Ascending aorta (tissue), 2 donors: ENCODE results near the gene POLR1A. TPM values are rescaled to one million over a fixed set of nuclear protein-coding genes. Genes with fewer than 3 reads are reported as not detected.

Source experiments
- DNase-seq, 2 donors: peaks; one replicate each; pipeline ENCODE4 v3.0.0-alpha.2; 2019; ENCODE audit warnings: low spot score in 2 of 2
- H3K27ac ChIP-seq, 2 donors: fragments of 200-600 bp; sonication (generic); one replicate each; pipeline ENCODE4 v1.5.1; 2016 to 2017; ENCODE audit warnings: mild to moderate bottlenecking in 1 of 2
- H3K27me3 ChIP-seq: fragments of 200-600 bp; sonication (generic); one replicate; pipeline ENCODE4 v1.5.1; 2017
- H3K36me3 ChIP-seq, 2 donors: fragments of 200-600 bp; sonication (generic); one replicate each; pipeline ENCODE4 v1.5.1; 2016
- H3K4me1 ChIP-seq, 2 donors: fragments of 200-600 bp; sonication (generic); one replicate each; pipeline ENCODE4 v1.5.1; 2016 to 2017; ENCODE audit warnings: mild to moderate bottlenecking in 1 of 2
- H3K4me3 ChIP-seq, 2 donors: fragments of 200-600 bp; sonication (generic); one replicate each; pipeline ENCODE4 v1.5.1; 2016 to 2017; ENCODE audit warnings: mild to moderate bottlenecking in 1 of 2
- H3K9me3 ChIP-seq, 2 donors: fragments of 200-600 bp; sonication (generic); one replicate each; pipeline ENCODE4 v1.5.1; 2016
- intact Hi-C: fragments of 100-400 bp; cut with DNase I; formaldehyde crosslinking; loops from one replicate; pipeline ENCODE4 v1.15.1; 2023
- total RNA-seq: library from RNA; depleted of rRNA; stranded (reverse); fragments of >200 nt; gene quantifications from one replicate; pipeline ENCODE4 v1.1.0, GENCODE V29; 2016
- TF ChIP-seq, protein P1 (sequence below), 3 experiments: fragments of 200-600 bp in 2 of 3; fragments of 450-650 bp in 1 of 3; sonication (generic) in 2 of 3; IDR thresholded peaks; one replicate each; pipeline ENCODE4 v1.5.1; 2016 to 2019; ENCODE audit warnings: antibody characterized with exemption in 3 of 3, mild to moderate bottlenecking in 1 of 3, moderate library complexity in 1 of 3

The POLR1A gene
- total RNA-seq, 1 donor from 2014 or later = 8.0 TPM

DNA sequence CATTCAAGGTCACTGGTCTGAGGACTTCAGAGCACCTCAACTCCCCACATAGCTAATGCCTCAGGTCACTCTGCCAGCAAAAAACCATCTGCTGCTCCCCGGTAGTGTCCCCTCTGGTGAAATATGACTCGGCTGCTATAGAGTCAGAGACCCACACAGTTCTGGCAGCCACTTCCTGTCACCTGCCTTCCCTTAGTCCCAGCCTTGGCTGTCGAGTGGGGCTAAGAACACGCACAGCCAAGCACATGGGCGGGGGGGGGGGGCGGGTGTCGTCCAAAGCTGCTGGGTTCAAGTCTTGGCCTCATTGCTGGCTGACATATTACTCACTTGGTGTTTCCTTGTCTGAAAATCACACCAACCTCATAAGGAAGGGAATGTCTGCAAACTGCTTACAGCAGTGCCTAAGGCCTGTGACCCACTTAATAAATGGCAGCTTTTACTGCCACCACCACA is 37.5 kb downstream of the POLR1A start:
- TF ChIP-seq, protein P1, sequence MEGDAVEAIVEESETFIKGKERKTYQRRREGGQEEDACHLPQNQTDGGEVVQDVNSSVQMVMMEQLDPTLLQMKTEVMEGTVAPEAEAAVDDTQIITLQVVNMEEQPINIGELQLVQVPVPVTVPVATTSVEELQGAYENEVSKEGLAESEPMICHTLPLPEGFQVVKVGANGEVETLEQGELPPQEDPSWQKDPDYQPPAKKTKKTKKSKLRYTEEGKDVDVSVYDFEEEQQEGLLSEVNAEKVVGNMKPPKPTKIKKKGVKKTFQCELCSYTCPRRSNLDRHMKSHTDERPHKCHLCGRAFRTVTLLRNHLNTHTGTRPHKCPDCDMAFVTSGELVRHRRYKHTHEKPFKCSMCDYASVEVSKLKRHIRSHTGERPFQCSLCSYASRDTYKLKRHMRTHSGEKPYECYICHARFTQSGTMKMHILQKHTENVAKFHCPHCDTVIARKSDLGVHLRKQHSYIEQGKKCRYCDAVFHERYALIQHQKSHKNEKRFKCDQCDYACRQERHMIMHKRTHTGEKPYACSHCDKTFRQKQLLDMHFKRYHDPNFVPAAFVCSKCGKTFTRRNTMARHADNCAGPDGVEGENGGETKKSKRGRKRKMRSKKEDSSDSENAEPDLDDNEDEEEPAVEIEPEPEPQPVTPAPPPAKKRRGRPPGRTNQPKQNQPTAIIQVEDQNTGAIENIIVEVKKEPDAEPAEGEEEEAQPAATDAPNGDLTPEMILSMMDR (IDR thresholded peaks at IDR 0.05) = no peak
- DNase-seq = no peak
- Histone ChIP-seq H3K36me3 (peaks cover 15 to 34% of the 10 kb centered on the region in 2 donors), H3K27ac (no peak overlapping the region), H3K9me3 (peaks cover 0 to 5% of the 10 kb centered on the region in 2 donors), H3K27me3 (no peaks in the 10 kb centered on the region), H3K4me3 (no peak overlapping the region), H3K4me1 (peaks cover 8 to 23% of the 10 kb centered on the region in 2 donors)
- intact Hi-C loops = no loop called here

DNA sequence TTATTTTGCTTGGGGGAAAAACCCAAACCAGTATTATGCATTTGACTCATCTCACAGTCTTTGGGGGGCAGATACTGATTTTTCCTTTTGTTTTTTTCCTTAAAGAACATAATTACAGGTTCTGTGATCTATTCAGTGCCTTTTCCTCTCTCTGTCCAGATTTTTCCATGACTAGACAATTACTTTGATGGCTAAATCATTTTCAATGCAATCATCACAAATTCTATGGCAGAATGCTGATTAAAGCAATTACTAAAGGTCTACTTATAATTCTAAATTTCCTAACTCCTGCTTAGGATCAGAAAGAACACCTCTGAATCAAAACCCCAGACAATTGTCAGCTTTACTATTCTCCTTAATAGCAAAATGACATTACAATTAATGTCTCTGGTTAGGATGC is 38.8 kb downstream of the POLR1A start:
- Histone ChIP-seq H3K27ac (no peak overlapping the region), H3K9me3 (peaks cover 0 to 12% of the 10 kb centered on the region in 2 donors), H3K27me3 (no peaks in the 10 kb centered on the region), H3K4me1 (peaks cover 1 to 12% of the 10 kb centered on the region in 2 donors), H3K36me3 (peaks cover 15 to 34% of the 10 kb centered on the region in 2 donors), H3K4me3 (no peak overlapping the region)
- TF ChIP-seq, protein P1 (IDR thresholded peaks at IDR 0.05) = no peak
- intact Hi-C loops = no loop called here
- no peak for DNase-seq

DNA sequence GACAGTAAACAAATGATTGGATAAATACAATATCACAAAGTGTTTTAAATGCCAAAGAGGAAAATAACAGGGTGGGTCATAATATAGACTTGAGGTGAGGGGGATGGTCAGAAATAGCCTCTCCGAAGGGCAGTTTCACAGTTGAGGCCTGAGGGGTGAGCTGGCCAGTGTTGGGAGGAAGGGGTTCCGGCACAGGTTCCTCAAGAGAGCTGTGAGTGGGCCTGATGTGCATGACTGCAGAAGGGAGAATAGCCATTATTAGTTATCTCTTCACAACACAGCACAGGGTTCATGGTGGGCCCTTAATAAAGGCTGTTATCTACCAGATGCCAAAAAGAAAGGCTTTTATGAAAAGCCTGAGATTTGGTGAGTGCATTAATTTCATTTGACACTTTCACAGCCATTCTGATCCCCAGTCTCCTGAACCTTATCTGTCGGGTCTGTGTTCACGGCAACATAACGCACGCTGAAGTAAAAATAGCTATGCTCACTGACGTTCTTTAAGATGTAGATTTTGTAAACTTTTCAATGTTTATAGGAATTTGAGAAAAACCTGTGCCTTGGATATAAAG is 39.6 kb downstream of the POLR1A start:
- no peak overlapping the region for H3K4me3 ChIP-seq
- H3K36me3 ChIP-seq = peaks cover 15 to 34% of the 10 kb centered on the region in 2 donors
- H3K9me3 ChIP-seq = peaks cover 0 to 12% of the 10 kb centered on the region in 2 donors
- TF ChIP-seq, protein P1 (IDR thresholded peaks at IDR 0.05) = no peak
- peak overlapping the region; percentile 48 to 58 for H3K27ac ChIP-seq
- peaks cover 0 to 16% of the 10 kb centered on the region in 2 donors for H3K4me1 ChIP-seq
- no peaks in the 10 kb centered on the region for H3K27me3 ChIP-seq
- intact Hi-C loops = no loop called here
- DNase-seq = peak in 1 of 2 donors; percentile 51

DNA sequence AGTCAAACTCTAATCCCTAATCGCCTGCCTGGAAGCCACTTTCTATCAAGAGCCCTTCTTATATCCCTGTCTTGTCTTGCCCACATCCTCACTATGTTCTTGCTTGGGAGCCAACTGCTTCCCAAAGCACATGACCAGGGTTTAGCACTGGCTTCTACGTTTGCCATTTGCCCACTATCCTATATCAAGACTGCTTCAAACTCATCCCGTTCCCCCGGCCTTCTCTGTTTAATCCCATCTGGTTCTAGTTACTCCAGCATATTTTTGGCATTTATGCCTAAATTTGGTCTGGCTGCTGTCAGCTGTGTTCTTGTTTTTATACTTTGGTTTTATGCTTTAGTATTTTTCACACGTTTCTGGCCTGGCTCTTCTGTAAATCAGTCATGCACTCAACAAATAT is 40.2 kb downstream of the POLR1A start:
- DNase-seq = no peak

DNA sequence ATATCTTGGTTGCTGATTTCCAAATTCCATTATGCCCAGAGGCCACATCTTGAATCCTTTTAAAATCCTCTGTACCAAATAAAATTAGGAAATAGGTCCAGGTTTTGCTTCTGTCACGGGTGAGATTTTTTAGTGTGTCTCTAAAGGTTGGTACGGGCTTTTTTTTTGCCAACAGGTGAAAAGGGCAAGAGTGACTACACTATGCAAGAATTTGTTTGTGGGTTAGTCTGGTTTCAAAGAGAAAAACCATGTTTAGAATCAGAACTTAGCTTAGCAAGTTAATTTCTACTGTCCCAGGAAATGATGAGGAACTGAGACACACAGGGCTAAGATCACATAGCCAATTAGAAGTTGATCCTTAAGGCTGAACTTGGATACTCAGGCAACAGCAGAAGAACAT is 41.7 kb downstream of the POLR1A start:
- Histone ChIP-seq H3K9me3 (peaks cover 0 to 12% of the 10 kb centered on the region in 2 donors), H3K27ac (no peak overlapping the region), H3K4me1 (peaks cover 0 to 18% of the 10 kb centered on the region in 2 donors), H3K4me3 (no peak overlapping the region), H3K27me3 (no peaks in the 10 kb centered on the region), H3K36me3 (peaks cover 2 to 22% of the 10 kb centered on the region in 2 donors)
- TF ChIP-seq, protein P1 (IDR thresholded peaks at IDR 0.05) = no peak
- intact Hi-C loops = no loop called here
- no peak for DNase-seq

More for the DNA sequence above, 40.2 kb downstream of the POLR1A start:
- TF ChIP-seq, protein P1 (IDR thresholded peaks at IDR 0.05) = no peak
- Histone ChIP-seq H3K4me1 (peaks cover 0 to 18% of the 10 kb centered on the region in 2 donors), H3K27me3 (no peaks in the 10 kb centered on the region), H3K36me3 (peaks cover 15 to 34% of the 10 kb centered on the region in 2 donors), H3K9me3 (peaks cover 0 to 12% of the 10 kb centered on the region in 2 donors), H3K27ac (peak overlapping the region; percentile 48 to 58), H3K4me3 (no peak overlapping the region)
- intact Hi-C loops = no loop called here
